Mononuclear cell (primary cell): Measurements from ENCODE around the gene HOXD1. TPM values are rescaled to one million over a fixed set of nuclear protein-coding genes. Genes with fewer than 3 reads are reported as not detected.

Experiments used
- H3K27me3 ChIP-seq: 2 replicates; pipeline ENCODE4 v1.6.0; 2011; ENCODE audit warnings: low read length, control low read depth; ENCODE audit not compliant: insufficient read depth
- H3K4me1 ChIP-seq: 2 replicates; pipeline ENCODE4 v1.5.1; 2011; ENCODE audit warnings: mild to moderate bottlenecking, low read length, control low read depth; ENCODE audit not compliant: insufficient read depth
- H3K4me3 ChIP-seq: 2 replicates; pipeline ENCODE4 v1.5.1; 2011; ENCODE audit warnings: mild to moderate bottlenecking, low read length, moderate library complexity
- H3K9me3 ChIP-seq: 2 replicates; pipeline ENCODE4 v1.5.1; 2011; ENCODE audit warnings: low read depth, mild to moderate bottlenecking, control low read depth, low read length
- total RNA-seq: library from RNA; depleted of rRNA; stranded (reverse); fragments of >200 nt; gene quantifications from one replicate; pipeline ENCODE4 v1.2.3, GENCODE V29; 2012

HOXD1 gene
- total RNA-seq, 1 donor = not detected

DNA sequence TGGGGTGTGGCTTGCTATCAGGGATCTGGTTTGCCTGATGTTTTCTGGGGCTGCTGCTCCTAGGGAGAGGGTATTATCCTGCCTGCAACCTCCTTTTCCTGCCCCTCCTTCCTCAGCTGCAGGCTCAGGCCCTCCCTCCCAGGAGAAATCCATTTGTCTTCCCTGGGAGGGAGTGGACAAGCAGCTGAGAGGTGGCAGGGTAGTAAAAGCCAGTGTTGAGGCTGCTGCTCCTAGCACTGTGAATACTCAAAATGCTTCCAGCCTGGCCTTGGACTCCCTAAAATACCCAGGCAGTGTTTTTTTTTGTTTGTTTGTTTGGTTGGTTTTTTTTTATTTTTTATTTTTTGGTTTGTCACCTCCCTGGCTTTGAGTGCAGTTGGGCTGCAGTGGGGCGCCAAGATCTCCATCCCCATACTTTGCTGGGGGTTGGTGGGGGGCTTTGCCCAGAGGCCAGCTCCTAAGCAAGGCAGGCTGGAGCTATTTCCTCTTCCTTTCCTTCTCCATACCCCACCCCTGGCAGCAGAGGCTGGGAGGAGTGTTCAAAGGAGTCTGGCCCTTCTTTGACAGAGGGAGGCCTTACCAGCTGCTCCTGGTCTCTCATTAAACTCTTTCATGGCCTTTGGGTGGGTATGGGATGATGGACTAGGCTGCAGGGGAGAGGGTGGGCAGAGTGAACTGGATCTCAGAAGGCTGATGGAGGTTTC is 17.7 kb upstream of the HOXD1 start:
- Histone ChIP-seq H3K4me3 (no peak overlapping the region), H3K27me3 (peaks cover 99% of the 10 kb centered on the region), H3K9me3 (no peaks in the 10 kb centered on the region)

DNA sequence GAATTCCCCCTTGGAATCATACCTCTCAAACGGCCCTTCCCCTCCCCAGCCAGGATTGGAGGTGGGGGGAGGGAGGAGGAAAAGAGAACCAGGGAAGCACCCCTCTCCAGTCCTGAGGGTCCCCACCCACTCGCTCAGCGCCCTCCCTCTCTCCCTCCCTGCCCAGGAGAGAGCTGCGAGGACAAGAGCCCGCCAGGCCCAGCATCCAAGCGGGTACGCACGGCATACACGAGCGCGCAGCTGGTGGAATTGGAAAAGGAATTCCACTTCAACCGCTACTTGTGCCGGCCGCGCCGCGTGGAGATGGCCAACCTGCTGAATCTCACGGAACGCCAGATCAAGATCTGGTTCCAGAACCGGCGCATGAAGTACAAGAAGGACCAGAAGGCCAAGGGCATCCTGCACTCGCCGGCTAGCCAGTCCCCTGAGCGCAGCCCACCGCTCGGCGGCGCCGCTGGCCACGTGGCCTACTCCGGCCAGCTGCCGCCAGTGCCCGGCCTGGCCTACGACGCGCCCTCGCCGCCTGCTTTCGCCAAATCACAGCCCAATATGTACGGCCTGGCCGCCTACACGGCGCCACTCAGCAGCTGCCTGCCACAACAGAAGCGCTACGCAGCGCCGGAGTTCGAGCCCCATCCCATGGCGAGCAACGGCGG is 17.0 kb upstream of the HOXD1 start:
- Histone ChIP-seq H3K4me3 (no peak overlapping the region), H3K27me3 (peaks cover 99% of the 10 kb centered on the region), H3K9me3 (no peaks in the 10 kb centered on the region), H3K4me1 (no peaks in the 10 kb centered on the region)

More for the DNA sequence above, 17.7 kb upstream of the HOXD1 start:
- H3K4me1 ChIP-seq = no peaks in the 10 kb centered on the region

DNA sequence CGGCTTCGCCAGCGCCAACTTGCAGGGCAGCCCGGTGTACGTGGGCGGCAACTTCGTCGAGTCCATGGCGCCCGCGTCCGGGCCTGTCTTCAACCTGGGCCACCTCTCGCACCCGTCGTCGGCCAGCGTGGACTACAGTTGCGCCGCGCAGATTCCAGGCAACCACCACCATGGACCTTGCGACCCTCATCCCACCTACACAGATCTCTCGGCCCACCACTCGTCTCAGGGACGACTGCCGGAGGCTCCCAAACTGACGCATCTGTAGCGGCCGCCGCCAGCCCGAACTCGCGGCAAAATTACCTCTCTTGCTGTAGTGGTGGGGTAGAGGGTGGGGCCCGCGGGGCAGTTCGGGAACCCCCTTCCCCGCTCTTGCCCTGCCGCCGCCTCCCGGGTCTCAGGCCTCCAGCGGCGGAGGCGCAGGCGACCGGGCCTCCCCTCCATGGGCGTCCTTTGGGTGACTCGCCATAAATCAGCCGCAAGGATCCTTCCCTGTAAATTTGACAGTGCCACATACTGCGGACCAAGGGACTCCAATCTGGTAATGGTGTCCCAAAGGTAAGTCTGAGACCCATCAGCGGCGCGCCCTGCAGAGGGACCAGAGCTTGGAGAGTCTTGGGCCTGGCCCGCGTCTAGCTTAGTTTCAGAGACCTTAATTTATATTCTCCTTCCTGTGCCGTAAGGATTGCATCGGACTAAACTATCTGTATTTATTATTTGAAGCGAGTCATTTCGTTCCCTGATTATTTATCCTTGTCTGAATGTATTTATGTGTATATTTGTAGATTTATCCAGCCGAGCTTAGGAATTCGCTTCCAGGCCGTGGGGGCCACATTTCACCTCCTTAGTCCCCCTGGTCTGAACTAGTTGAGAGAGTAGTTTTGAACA is 16.2 kb upstream of the HOXD1 start:
- H3K27me3 ChIP-seq = peaks cover 99% of the 10 kb centered on the region
- H3K9me3 ChIP-seq = no peaks in the 10 kb centered on the region
- no peak overlapping the region for H3K4me3 ChIP-seq
- H3K4me1 ChIP-seq = no peaks in the 10 kb centered on the region

DNA sequence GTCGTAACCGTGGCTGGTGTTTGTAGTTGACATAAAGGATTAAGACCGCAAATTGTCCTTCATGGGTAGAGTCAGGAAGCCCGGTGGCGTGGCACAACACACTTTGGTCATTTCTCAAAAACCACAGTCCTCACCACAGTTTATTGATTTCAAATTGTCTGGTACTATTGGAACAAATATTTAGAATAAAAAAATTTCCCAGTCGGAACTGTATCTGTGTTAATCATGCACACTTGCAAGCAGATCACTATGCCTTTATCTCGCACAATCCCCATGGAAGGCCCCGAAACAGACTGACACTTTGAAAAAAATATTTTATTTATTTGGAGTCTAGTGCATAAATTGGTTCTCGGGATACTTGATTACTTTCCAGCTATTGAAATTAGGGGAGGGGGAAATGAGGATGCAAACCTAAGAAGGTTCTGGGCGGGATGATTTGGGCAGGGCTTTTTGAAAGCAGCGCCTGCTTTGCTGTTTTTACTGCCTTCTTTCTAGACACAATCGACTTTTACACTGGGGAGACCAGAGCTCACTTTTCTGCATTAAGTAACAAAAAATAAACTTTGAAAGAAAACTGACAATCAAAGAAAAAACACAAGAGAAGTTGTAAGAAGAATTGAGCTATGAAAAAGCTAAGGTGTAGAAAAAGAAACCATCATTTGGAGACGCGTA is 15.4 kb upstream of the HOXD1 start:
- Histone ChIP-seq H3K27me3 (peaks cover 99% of the 10 kb centered on the region), H3K4me3 (no peak overlapping the region), H3K9me3 (no peaks in the 10 kb centered on the region), H3K4me1 (no peaks in the 10 kb centered on the region)

DNA sequence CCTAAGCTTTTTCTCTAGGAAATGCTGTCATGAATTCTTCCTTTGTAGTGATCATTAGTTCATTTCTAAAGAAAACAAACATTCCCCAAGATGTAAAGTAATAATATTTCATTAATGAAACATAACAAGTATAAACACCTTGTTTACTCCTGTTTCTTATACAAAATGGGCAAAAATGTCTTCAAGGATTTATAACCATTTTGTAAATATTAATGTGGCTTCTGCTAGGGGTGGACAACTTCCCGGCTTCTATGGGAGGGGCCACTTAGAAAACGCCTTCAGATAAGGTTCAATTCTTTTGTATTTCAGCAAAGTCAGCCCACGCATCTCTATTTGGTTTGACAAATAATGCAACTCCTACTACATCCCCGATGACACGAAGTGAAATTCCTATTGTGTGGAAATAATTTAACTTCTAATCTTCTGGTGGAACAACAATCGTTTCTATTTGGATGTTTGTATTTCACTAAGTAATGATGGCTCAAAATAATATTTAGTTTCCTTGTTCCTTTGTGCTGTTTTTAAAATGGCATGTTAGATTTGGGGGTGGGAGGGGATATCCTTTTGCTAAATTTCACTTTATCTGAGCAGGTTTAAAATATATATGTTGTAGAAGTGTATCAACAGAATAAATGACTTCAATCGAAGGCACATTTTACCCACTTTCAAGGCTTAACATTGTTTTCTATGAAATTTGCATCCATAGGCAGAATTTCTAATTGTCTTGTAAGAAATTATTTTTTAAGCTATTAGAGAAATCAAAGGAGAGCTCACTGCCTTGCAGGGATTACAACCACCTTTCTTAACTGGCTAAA is 14.7 kb upstream of the HOXD1 start:
- H3K4me3 ChIP-seq = no peak overlapping the region
- no peaks in the 10 kb centered on the region for H3K4me1 ChIP-seq
- H3K27me3 ChIP-seq = peaks cover 100% of the 10 kb centered on the region
- H3K9me3 ChIP-seq = no peaks in the 10 kb centered on the region

DNA sequence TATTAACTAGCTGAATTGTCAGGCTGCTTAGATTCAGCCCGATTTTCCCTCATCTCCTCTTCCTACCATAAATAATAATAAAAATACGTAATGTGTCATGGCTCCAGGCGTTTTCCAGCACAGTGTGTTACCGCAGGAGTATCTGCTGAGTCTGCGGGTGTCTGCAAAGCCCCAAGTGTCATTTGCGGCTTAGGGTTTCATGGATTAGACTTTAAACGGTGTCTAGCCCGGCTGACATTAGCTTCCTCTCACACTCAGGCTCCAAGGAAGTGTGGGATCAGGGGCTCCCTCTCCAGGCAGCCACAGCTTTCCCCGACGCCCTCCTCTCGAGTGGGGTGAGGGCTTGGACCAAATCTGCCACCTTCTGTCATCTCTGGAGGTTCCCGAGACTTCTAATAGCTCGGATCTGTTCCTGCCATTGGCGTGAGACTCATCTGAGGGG is 14.1 kb upstream of the HOXD1 start:
- Histone ChIP-seq H3K4me3 (no peak overlapping the region), H3K9me3 (no peaks in the 10 kb centered on the region)

DNA sequence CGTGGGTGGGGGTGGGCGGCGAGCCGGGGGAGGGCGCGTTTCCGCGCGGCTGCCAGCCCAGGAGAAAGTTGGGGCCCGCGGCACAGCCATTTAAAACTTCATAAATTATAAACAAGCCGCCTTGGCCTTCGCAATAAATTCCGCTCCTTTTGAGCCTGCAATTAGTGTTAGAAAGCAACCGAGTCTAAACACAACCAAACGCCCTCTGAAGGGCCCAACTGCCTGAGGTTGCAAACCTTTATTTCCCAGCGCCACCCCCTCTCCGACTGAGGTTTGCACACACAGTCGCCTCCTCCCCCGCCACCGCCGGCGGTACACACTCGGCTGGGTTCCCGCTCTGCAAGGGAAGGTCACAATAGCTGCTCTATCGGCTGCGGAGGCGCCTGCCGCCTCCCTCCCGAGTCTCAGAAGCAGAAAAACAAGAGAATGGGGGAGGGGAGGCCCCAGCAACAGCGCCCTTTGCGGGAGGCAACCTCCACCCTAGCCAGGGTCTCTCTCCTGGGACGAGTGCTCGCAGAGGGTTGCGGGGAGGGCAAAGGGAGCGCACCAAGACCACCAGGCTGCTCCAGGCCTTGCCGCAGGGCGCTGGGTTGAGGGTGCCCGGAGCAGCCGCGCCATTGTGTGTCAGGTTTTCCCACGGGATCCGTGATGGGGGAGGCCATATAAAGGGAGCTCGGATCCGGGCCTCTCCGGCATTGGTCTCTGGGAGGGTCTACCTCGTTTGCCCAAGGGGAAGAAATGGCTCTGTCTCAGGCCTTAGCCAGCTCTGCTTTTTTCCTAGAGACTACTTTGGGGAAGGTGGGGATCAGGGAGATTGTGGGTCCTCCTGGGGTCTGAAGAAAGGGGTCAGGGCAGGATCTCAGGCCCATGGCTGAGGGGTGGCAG is 13.4 kb upstream of the HOXD1 start:
- Histone ChIP-seq H3K27me3 (peaks cover 100% of the 10 kb centered on the region), H3K9me3 (no peaks in the 10 kb centered on the region), H3K4me3 (no peak overlapping the region), H3K4me1 (no peaks in the 10 kb centered on the region)

More for the DNA sequence above, 14.1 kb upstream of the HOXD1 start:
- no peaks in the 10 kb centered on the region for H3K4me1 ChIP-seq
- peaks cover 100% of the 10 kb centered on the region for H3K27me3 ChIP-seq

DNA sequence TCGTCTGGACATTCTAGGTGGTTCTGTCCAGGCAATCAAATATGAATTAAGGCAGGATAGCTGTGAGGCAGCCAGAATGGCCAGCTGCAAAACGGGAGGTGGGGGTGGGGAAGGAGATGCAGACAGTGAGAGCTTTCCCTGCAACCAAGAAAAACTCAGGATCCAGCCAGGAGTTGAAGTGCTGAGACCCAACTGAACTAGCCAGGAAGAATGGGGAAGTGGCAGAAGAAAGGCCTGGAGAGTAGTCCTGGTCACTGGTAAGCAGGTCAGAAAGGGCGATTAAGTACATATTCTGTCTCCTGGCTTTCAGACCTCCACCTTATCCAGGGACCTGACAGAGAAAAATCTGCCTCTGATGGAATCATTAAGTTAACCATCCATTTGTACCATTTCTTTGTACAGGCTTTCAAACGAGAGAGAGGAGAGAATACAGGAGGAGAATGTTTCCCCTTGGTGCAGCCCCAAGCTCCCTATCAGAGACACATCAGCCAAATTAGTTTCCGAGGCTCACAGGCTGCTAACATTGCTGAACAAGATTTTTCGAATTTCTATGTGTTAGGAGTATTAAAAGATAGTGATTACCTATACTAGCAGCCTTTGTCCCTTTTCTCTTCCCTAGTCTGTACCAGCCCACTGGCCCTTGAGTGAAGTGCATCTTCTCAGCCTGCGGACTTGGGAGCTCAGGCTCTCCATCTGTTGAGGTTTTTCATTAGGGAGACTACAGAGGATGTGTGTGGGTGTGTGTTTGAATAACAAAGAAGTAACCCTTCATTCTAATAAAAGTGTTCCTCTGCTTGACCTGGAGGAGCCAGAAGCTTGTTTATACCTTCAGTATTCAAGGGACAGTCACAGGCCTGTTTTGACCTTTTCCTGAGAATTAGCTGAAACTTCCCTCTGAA is 12.5 kb upstream of the HOXD1 start:
- Histone ChIP-seq H3K27me3 (peaks cover 100% of the 10 kb centered on the region), H3K4me1 (no peaks in the 10 kb centered on the region)

DNA sequence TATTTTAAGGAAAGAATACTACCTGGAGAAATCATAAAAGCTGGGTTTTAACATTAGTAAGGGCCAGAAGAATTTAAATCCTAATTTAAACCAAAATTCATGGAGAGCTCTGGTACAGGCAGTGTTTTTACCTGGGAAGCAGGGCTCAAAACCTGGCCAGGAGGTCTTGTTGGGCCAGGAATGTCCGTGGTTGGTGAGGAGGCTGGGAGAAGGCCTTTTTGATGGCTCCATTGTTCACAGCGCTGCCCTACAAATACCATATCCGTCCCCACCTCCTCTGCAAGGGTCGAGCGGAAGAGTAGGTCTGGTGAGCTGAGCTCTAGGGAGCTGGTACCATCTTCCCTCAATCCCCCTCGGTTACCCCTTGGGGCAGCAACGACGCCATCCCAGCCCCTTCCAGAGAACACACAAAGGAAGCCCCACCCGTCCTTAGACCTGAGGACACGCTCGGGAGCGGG is 10.9 kb upstream of the HOXD1 start:
- H3K27me3 ChIP-seq = peaks cover 96% of the 10 kb centered on the region
- no peaks in the 10 kb centered on the region for H3K9me3 ChIP-seq
- no peaks in the 10 kb centered on the region for H3K4me1 ChIP-seq
- no peak overlapping the region for H3K4me3 ChIP-seq

More for the DNA sequence above, 12.5 kb upstream of the HOXD1 start:
- H3K4me3 ChIP-seq = no peak overlapping the region
- no peaks in the 10 kb centered on the region for H3K9me3 ChIP-seq

DNA sequence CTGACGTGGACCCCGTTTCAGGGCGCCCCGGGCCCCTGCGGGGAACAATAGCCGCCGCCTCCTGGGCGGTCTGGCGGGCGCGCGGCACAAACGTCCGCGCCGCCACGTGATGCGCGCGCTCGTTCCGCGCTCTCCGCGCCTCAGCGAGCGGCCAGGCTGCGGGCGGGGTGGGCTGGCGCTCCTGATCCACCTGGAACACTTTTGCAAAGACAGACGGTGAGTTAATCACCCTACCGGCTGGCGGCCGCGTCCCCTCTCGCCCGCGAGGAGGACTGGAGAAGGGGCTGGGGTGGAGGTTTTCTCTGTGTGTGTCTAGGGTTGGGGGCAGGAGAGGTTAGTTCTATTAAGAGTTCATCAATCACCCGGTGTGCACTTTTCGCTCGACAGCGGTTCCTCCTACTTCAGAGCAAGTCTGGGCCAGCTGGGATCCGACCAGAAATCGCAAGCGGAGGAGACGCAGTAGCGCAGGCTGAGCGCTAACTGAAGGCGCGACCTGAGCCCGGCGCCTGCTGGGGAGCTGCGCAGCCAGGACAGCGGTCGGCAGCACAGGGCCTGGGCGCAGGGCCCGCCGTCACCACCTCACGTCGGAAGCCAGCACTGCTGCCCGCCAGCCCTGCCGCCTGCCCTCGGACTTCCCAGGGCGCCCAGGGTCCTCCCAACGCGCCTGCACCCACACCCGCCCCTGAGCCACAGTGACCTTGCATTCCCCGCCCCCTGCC is 10.3 kb upstream of the HOXD1 start:
- no peaks in the 10 kb centered on the region for H3K9me3 ChIP-seq
- H3K4me3 ChIP-seq = no peak overlapping the region
- peaks cover 96% of the 10 kb centered on the region for H3K27me3 ChIP-seq
- H3K4me1 ChIP-seq = no peaks in the 10 kb centered on the region

DNA sequence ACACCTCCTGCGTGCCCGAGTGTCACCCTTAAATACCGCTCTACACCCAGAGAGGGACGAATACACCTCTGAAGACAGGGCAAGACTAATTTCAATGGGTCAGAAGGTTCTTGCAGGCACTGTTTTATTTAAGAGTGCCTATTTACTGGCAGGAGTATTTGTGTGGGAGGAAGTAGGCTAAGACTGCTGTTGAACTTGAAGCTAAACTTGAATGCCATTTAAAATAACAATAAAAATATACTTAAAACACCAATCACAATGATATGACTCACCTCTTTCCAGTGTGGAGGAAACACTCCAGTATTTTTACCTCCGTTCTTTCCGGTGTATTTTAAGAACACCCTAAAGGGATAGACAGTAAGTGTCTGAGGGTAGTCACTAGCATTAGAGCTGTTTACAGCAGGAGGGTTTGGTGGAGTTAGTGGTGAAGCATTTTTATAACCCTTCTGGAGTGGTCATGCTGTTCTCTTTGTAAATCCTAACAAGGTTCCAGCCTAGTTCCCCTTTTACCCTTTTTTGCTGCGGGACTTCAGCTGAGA is 9.6 kb upstream of the HOXD1 start:
- no peaks in the 10 kb centered on the region for H3K9me3 ChIP-seq
- no peak overlapping the region for H3K4me3 ChIP-seq
- H3K27me3 ChIP-seq = peaks cover 96% of the 10 kb centered on the region
- H3K4me1 ChIP-seq = no peaks in the 10 kb centered on the region

DNA sequence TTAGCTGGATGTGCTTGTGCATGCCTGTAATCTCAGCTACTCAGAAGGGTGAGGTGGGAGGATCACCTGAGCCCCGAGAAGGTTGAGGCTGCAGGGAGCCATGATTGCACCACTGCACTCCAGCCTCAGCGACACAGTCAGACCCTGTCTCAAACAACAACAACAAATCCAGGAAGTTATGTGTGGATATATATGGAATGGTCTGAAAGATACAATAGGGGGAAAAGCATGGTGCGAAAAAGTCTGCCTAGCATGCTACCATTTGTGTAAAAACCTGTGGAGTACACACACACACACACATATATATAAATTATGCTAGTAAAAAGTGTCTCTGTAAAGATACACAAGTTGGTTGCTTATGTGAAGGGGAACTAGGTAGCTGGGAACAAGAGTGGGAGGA is 6.9 kb upstream of the HOXD1 start:
- no peak overlapping the region for H3K4me3 ChIP-seq
- H3K4me1 ChIP-seq = no peaks in the 10 kb centered on the region
- no peaks in the 10 kb centered on the region for H3K9me3 ChIP-seq
- peaks cover 93% of the 10 kb centered on the region for H3K27me3 ChIP-seq
